Left lung (tissue), 10 donors: ENCODE results near the gene B9D2. TPM values are rescaled to one million over a fixed set of nuclear protein-coding genes. Genes with fewer than 3 reads are reported as not detected.
A peak's percentile ranks its signal among the peaks of the same experiment; 100 is the strongest.
"Not testable (repeated sequence)": the region's sequence is repeated elsewhere in the genome, so short reads cannot be mapped to it uniquely, and the experiment has no call there.

Experiments
- ATAC-seq: fragments of 200-7000 bp; cut with Tn5 transposase; one replicate; pipeline ENCODE4 v1.9.1; 2020; ENCODE audit warnings: moderate library complexity
- DNase-seq, 4 donors: peaks; one replicate each; pipeline ENCODE4 v3.0.0-alpha.2; 2013 to 2020
- H3K27ac ChIP-seq, 2 donors: fragments of 200-600 bp; sonication (generic) in 1 of 2; one replicate each; pipeline versions ENCODE4 v1.5.0 to v1.8.0; 2020 to 2021
- H3K27me3 ChIP-seq, 2 donors: fragments of 200-600 bp; sonication (generic) in 1 of 2; one replicate each; pipeline versions ENCODE4 v1.5.0 to v1.8.0; 2020 to 2021
- H3K36me3 ChIP-seq, 2 donors: fragments of 200-600 bp; sonication (generic) in 1 of 2; one replicate each; pipeline versions ENCODE4 v1.5.0 to v1.8.0; 2020 to 2021
- H3K4me1 ChIP-seq, 2 donors: fragments of 200-600 bp; one replicate each; pipeline ENCODE4 v1.8.0; 2021
- H3K4me3 ChIP-seq, 2 donors: fragments of 200-600 bp; sonication (generic) in 1 of 2; one replicate each; pipeline versions ENCODE4 v1.5.0 to v1.8.0; 2020 to 2021; ENCODE audit warnings: mild to moderate bottlenecking in 1 of 2
- H3K9me3 ChIP-seq, 2 donors: fragments of 200-600 bp; sonication (generic) in 1 of 2; one replicate each; pipeline versions ENCODE4 v1.5.0 to v1.8.0; 2020 to 2021
- intact Hi-C, 2 donors: fragments of 100-400 bp; cut with DNase I; formaldehyde crosslinking; loops; one replicate each; pipeline versions ENCODE4 v1.11.2 to v1.14.2; 2022
- polyA plus RNA-seq, 6 donors: library from polyadenylated mRNA; unstranded; fragments of 120-200 nt; gene quantifications; one replicate each; pipeline ENCODE4 v1.2.1, GENCODE V29; 2013; ENCODE audit not compliant: insufficient read length in 6 of 6
- total RNA-seq, 2 donors: library from RNA; stranded (reverse); fragmentation: NEBNext Ultra II Directional; extraction: Animal tissue kit (Norgen Biotek cat#: 25700); gene quantifications; one replicate each; pipeline ENCODE4 v1.2.1, GENCODE V29; 2021
- TF ChIP-seq, protein P1 (sequence below), 2 donors: fragments of 200-600 bp; sonication (generic) in 1 of 2; IDR thresholded peaks; one replicate each; pipeline versions ENCODE4 v1.5.0 to v1.8.0; 2021; ENCODE audit warnings: antibody characterized with exemption in 2 of 2
- donor health status: DM: no; HTN: yes; CAD: no.
- donor health status: DM: no; HTN: no; CAD: no.

Gene B9D2
- total and polyA plus RNA-seq, 8 donors, result 6.6 to 8.8 (median 7.7) TPM

DNA sequence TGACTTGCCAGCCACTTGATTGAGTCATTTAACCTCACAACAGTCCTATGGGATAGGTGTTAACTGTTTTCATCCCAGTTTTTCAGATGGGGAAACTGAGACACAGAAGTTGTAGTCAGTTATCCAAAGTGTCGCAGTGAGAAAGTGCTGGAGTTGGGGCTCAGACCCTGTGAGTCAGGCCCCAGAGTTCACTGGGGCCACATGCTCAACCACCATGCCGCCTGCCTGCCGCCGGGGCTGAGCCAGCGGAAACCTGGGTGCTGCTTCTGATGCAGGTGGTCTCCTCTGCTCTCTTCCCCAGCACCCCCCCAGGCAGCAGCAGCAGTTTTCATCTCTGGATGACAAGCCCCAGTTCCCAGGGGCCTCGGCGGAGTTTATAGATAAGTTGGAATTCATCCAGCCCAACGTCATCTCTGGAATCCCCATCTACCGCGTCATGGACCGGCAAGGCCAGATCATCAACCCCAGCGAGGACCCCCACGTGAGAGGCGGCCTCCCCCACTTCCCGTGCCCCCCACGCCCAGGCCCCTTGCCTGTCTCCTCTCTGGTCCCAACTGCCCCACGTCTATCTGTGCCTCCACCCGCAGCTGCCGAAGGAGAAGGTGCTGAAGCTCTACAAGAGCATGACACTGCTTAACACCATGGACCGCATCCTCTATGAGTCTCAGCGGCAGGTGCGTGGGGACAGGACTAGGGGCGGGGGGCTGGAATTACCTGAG, 46.5 kb upstream of the B9D2 start:
- H3K4me3 ChIP-seq, result no peak overlapping the region

DNA sequence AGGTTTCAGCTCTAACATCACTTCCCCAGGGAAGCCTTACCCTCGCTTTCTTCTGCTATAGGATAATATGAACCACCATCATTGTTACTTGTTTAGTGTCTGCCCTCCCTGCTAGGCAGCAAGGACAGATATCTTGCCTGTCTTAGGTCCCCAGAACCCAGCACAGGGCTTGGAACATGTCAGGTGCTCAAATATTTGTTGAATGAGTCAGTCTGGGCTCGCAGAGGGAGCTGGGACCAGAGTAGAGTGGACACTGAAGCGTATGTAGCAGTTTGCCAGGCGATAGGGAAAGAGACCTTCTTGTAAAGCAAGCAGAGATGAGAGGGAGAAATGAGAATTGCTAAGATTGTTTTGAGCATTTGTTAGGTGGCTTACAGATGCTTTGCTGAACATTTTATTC, 45.3 kb upstream of the B9D2 start:
- TF ChIP-seq, protein P1, sequence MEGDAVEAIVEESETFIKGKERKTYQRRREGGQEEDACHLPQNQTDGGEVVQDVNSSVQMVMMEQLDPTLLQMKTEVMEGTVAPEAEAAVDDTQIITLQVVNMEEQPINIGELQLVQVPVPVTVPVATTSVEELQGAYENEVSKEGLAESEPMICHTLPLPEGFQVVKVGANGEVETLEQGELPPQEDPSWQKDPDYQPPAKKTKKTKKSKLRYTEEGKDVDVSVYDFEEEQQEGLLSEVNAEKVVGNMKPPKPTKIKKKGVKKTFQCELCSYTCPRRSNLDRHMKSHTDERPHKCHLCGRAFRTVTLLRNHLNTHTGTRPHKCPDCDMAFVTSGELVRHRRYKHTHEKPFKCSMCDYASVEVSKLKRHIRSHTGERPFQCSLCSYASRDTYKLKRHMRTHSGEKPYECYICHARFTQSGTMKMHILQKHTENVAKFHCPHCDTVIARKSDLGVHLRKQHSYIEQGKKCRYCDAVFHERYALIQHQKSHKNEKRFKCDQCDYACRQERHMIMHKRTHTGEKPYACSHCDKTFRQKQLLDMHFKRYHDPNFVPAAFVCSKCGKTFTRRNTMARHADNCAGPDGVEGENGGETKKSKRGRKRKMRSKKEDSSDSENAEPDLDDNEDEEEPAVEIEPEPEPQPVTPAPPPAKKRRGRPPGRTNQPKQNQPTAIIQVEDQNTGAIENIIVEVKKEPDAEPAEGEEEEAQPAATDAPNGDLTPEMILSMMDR (IDR thresholded peaks at IDR 0.05), result no peak
- Histone ChIP-seq H3K9me3 (no peaks in the 10 kb centered on the region), H3K27me3 (no peaks in the 10 kb centered on the region), H3K4me3 (no peak overlapping the region), H3K36me3 (peaks cover 0 to 26% of the 10 kb centered on the region in 2 donors), H3K27ac (peak overlapping the region; percentile 82 to 95), H3K4me1 (peaks cover 23 to 89% of the 10 kb centered on the region in 2 donors)
- intact Hi-C loops, result no loop called here
- DNase-seq, result peak in 2 of 4 donors; percentile 54 to 69
- ATAC-seq, result peak; percentile 82

More for the DNA sequence above, 46.5 kb upstream of the B9D2 start:
- Histone ChIP-seq H3K4me1 (peaks cover 23 to 93% of the 10 kb centered on the region in 2 donors), H3K27me3 (no peaks in the 10 kb centered on the region), H3K27ac (peak overlapping the region; percentile 82 to 95), H3K36me3 (peaks cover 0 to 37% of the 10 kb centered on the region in 2 donors), H3K9me3 (no peaks in the 10 kb centered on the region)
- ATAC-seq, result no peak
- TF ChIP-seq, protein P1 (IDR thresholded peaks at IDR 0.05), result no peak
- intact Hi-C loops, result no loop called here
- no peak for DNase-seq

DNA sequence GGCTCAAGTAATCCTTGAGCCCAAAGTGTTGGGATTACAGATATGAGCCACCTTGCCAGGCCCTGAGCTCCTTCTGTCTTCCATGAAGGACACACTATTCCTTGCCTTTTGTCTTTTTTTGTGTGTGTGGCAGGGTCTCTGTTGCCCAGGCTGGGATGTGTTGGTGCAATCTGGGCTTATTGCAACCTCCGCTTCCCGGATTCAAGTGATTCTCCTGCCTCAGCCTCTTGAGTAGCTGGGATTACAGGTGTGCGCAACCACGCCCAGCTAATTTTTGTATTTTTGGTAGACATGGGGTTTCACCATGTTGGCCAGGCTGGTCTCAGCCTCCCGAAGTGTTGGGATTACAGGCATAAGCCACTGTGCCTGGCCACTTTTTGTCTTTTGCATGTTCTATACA, 44.9 kb upstream of the B9D2 start:
- intact Hi-C loops, H3K4me3 ChIP-seq, H3K27me3 ChIP-seq, DNase-seq, H3K9me3 ChIP-seq: not testable (repeated sequence)
- ATAC-seq, result peak; percentile 11
- Histone ChIP-seq H3K27ac (peak overlapping the region; percentile 82 to 95), H3K36me3 (peaks cover 0 to 21% of the 10 kb centered on the region in 2 donors), H3K4me1 (peaks cover 23 to 84% of the 10 kb centered on the region in 2 donors)

DNA sequence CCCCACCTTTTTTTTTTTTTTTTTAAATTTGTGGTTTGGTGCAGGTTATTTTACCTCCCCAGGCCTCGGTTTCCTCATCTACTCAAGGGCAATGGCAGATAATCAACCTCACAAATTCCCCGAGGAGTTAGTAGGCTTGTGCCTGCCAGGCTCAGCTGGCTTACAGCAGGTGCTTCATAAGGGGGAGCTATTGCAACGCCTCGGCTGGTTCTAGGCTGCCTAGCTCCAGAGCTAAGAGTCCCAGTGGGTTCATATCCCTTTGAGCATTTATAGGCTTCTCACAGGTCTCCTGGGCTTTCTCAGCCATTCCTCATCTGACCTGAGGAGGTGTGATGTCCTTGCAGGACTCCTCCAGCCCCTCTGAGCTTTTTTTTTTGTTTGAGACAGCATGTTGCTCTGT, 44.3 kb upstream of the B9D2 start:
- Histone ChIP-seq H3K27me3 (no peaks in the 10 kb centered on the region), H3K4me1 (peaks cover 23 to 78% of the 10 kb centered on the region in 2 donors), H3K36me3 (peaks cover 0 to 15% of the 10 kb centered on the region in 2 donors), H3K27ac (peak overlapping the region; percentile 82 to 95), H3K9me3 (no peaks in the 10 kb centered on the region), H3K4me3 (no peak overlapping the region)
- DNase-seq (no peak), ATAC-seq (peak; percentile 52)
- TF ChIP-seq, protein P1 (IDR thresholded peaks at IDR 0.05), result no peak
- intact Hi-C loops, result no loop called here

DNA sequence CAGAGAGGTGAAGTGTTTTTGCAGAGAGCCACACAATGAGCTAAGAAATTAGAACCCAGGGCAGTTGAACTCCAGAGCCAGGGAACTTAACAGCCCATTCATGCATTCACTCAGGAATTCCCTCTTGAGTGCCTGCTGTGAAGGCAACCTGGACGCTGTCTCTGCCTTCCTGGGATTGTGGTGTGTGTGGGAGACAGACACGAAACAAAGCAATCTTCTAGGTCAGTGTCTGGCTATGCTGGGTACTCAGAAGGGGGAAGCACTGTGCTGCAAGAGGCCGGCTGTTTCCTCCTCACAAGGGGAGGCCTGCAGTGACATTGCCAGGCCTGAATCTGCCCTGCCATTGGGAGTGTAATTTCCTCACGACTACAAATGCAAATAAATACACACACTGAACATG, 43.3 kb upstream of the B9D2 start:
- peak; percentile 46 for ATAC-seq
- no peak overlapping the region for H3K4me3 ChIP-seq
- TF ChIP-seq, protein P1 (IDR thresholded peaks at IDR 0.05), result no peak
- DNase-seq, result no peak
- H3K27ac ChIP-seq, result peak overlapping the region; percentile 82 to 95
- H3K27me3 ChIP-seq, result no peaks in the 10 kb centered on the region
- intact Hi-C loops, result no loop called here
- H3K9me3 ChIP-seq, result no peaks in the 10 kb centered on the region
- peaks cover 0 to 12% of the 10 kb centered on the region in 2 donors for H3K36me3 ChIP-seq
- peaks cover 23 to 74% of the 10 kb centered on the region in 2 donors for H3K4me1 ChIP-seq
